ENCODE results near the gene NISCH. TPM values are rescaled to one million over a fixed set of nuclear protein-coding genes. Genes with fewer than 3 reads are reported as not detected.

The NISCH gene
- total and polyA plus RNA-seq, 9 donors: 47.2 to 91.9 (median 64.0) TPM

GRCh38 chr3:52481819-52482521, 26.6 kb downstream of the NISCH start:
- WGBS (ENCODE audit: insufficient coverage): 76% methylated on average over 22 of the region's 23 CpGs
- no peak for DNase-seq
- H3K27me3 ChIP-seq (ENCODE audit: control insufficient read depth, insufficient read depth, low read length): no peaks in the 10 kb centered on the region
- peaks cover 92% of the 10 kb centered on the region for H3K36me3 ChIP-seq (ENCODE audit: control insufficient read depth, insufficient read depth, low read length)
- no peak overlapping the region for H3K4me3 ChIP-seq (ENCODE audit: low read length)
- no peaks in the 10 kb centered on the region for H3K9me3 ChIP-seq (replicated peaks; ENCODE audit: control insufficient read depth, low read depth, low read length)
- no peak overlapping the region for H3K27ac ChIP-seq (ENCODE audit: low read length)
- H3K4me1 ChIP-seq (ENCODE audit: control insufficient read depth, insufficient read depth, low read length): no peaks in the 10 kb centered on the region

GRCh38 chr3:52483081-52483480, 27.7 kb downstream of the NISCH start:
- no peak overlapping the region for H3K4me3 ChIP-seq (ENCODE audit: low read length)
- no peak overlapping the region for H3K27ac ChIP-seq (ENCODE audit: low read length)
- WGBS (ENCODE audit: insufficient coverage): 86% methylated on average over 14 of the region's 14 CpGs
- peaks cover 92% of the 10 kb centered on the region for H3K36me3 ChIP-seq (ENCODE audit: control insufficient read depth, insufficient read depth, low read length)
- H3K27me3 ChIP-seq (ENCODE audit: control insufficient read depth, insufficient read depth, low read length): no peaks in the 10 kb centered on the region
- H3K9me3 ChIP-seq (replicated peaks; ENCODE audit: control insufficient read depth, low read depth, low read length): no peaks in the 10 kb centered on the region
- H3K4me1 ChIP-seq (ENCODE audit: control insufficient read depth, insufficient read depth, low read length): no peaks in the 10 kb centered on the region
- DNase-seq: no peak

- peak; percentile 54 for DNase-seq
- whole genome bisulfite sequencing (ENCODE audit: insufficient coverage): 54% methylated on average over 8 of the region's 13 CpGs
These were observed 28.4 kb downstream of the NISCH start for GRCh38 chr3:52483577-52484381.

GRCh38 chr3:52484680-52485461, 29.5 kb downstream of the NISCH start:
- no peak overlapping the region for H3K27ac ChIP-seq (ENCODE audit: low read length)
- H3K27me3 ChIP-seq (ENCODE audit: control insufficient read depth, insufficient read depth, low read length): no peaks in the 10 kb centered on the region
- H3K4me1 ChIP-seq (ENCODE audit: control insufficient read depth, insufficient read depth, low read length): peaks cover 1% of the 10 kb centered on the region
- no peaks in the 10 kb centered on the region for H3K9me3 ChIP-seq (replicated peaks; ENCODE audit: control insufficient read depth, low read depth, low read length)
- no peak overlapping the region for H3K4me3 ChIP-seq (ENCODE audit: low read length)
- DNase-seq: no peak
- peaks cover 91% of the 10 kb centered on the region for H3K36me3 ChIP-seq (ENCODE audit: control insufficient read depth, insufficient read depth, low read length)
- 61% methylated on average over 5 of the region's 10 CpGs for WGBS (ENCODE audit: insufficient coverage)

More at GRCh38 chr3:52483577-52484381, 28.4 kb downstream of the NISCH start:
- Histone ChIP-seq H3K4me1 (ENCODE audit: control insufficient read depth, insufficient read depth, low read length) (no peaks in the 10 kb centered on the region), H3K27ac (ENCODE audit: low read length) (peak overlapping the region; percentile 15), H3K27me3 (ENCODE audit: control insufficient read depth, insufficient read depth, low read length) (no peaks in the 10 kb centered on the region), H3K36me3 (ENCODE audit: control insufficient read depth, insufficient read depth, low read length) (peaks cover 91% of the 10 kb centered on the region), H3K4me3 (ENCODE audit: low read length) (no peak overlapping the region), H3K9me3 (replicated peaks; ENCODE audit: control insufficient read depth, low read depth, low read length) (no peaks in the 10 kb centered on the region)

DNA sequence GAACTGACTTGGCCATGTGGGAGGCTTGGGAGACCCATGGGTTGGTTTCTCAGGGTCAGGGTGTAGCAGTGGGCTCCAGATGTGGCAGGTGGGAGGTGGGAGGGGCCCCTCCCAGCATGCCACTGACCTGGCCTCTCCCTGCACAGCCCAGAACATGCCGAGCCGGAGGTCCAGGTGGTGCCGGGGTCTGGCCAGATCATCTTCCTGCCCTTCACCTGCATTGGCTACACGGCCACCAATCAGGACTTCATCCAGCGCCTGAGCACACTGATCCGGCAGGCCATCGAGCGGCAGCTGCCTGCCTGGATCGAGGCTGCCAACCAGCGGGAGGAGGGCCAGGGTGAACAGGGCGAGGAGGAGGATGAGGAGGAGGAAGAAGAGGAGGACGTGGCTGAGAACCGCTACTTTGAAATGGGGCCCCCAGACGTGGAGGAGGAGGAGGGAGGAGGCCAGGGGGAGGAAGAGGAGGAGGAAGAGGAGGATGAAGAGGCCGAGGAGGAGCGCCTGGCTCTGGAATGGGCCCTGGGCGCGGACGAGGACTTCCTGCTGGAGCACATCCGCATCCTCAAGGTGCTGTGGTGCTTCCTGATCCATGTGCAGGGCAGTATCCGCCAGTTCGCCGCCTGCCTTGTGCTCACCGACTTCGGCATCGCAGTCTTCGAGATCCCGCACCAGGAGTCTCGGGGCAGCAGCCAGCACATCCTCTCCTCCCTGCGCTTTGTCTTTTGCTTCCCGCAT, 31.8 kb downstream of the NISCH start:
- no peak for DNase-seq

GRCh38 chr3:52487788-52488691, 32.6 kb downstream of the NISCH start:
- no peak overlapping the region for H3K4me3 ChIP-seq (ENCODE audit: low read length)
- H3K27ac ChIP-seq (ENCODE audit: low read length): no peak overlapping the region
- no peaks in the 10 kb centered on the region for H3K27me3 ChIP-seq (ENCODE audit: control insufficient read depth, insufficient read depth, low read length)
- H3K4me1 ChIP-seq (ENCODE audit: control insufficient read depth, insufficient read depth, low read length): peaks cover 24% of the 10 kb centered on the region
- 93% methylated on average over 57 of the region's 59 CpGs for WGBS (ENCODE audit: insufficient coverage)
- H3K9me3 ChIP-seq (replicated peaks; ENCODE audit: control insufficient read depth, low read depth, low read length): no peaks in the 10 kb centered on the region
- no peak for DNase-seq
- peaks cover 91% of the 10 kb centered on the region for H3K36me3 ChIP-seq (ENCODE audit: control insufficient read depth, insufficient read depth, low read length)

More for the DNA sequence above, 31.8 kb downstream of the NISCH start:
- H3K27ac ChIP-seq (ENCODE audit: low read length): no peak overlapping the region
- H3K27me3 ChIP-seq (ENCODE audit: control insufficient read depth, insufficient read depth, low read length): no peaks in the 10 kb centered on the region
- peaks cover 22% of the 10 kb centered on the region for H3K4me1 ChIP-seq (ENCODE audit: control insufficient read depth, insufficient read depth, low read length)
- H3K4me3 ChIP-seq (ENCODE audit: low read length): no peak overlapping the region
- 89% methylated on average over 31 of the region's 31 CpGs for WGBS (ENCODE audit: insufficient coverage)
- H3K36me3 ChIP-seq (ENCODE audit: control insufficient read depth, insufficient read depth, low read length): peaks cover 91% of the 10 kb centered on the region
- no peaks in the 10 kb centered on the region for H3K9me3 ChIP-seq (replicated peaks; ENCODE audit: control insufficient read depth, low read depth, low read length)

- Histone ChIP-seq H3K4me3 (ENCODE audit: low read length) (no peak overlapping the region), H3K27ac (ENCODE audit: low read length) (no peak overlapping the region), H3K9me3 (replicated peaks; ENCODE audit: control insufficient read depth, low read depth, low read length) (no peaks in the 10 kb centered on the region), H3K36me3 (ENCODE audit: control insufficient read depth, insufficient read depth, low read length) (peaks cover 90% of the 10 kb centered on the region), H3K27me3 (ENCODE audit: control insufficient read depth, insufficient read depth, low read length) (no peaks in the 10 kb centered on the region), H3K4me1 (ENCODE audit: control insufficient read depth, insufficient read depth, low read length) (peaks cover 24% of the 10 kb centered on the region)
- WGBS (ENCODE audit: insufficient coverage): 87% methylated on average over 2 of the region's 3 CpGs
- DNase-seq: no peak
These were observed 33.3 kb downstream of the NISCH start for GRCh38 chr3:52488746-52489145.

DNA sequence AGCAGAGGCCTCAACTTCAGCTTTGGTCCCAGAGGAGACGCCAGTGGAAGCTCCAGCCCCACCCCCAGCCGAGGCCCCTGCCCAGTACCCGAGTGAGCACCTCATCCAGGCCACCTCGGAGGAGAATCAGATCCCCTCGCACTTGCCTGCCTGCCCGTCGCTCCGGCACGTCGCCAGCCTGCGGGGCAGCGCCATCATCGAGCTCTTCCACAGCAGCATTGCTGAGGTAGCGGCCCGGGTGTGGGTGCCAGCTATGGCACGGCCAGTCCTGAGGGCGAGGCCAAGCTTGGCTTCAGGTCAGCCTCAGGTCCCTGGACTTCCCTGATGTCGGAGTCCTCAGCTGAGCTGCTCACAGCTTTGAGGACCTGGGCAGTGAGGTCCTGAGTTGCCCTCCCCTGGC, 34.0 kb downstream of the NISCH start:
- Histone ChIP-seq H3K27ac (ENCODE audit: low read length) (no peak overlapping the region), H3K27me3 (ENCODE audit: control insufficient read depth, insufficient read depth, low read length) (no peaks in the 10 kb centered on the region), H3K4me3 (ENCODE audit: low read length) (no peak overlapping the region), H3K36me3 (ENCODE audit: control insufficient read depth, insufficient read depth, low read length) (peaks cover 88% of the 10 kb centered on the region), H3K9me3 (replicated peaks; ENCODE audit: control insufficient read depth, low read depth, low read length) (no peaks in the 10 kb centered on the region), H3K4me1 (ENCODE audit: control insufficient read depth, insufficient read depth, low read length) (peaks cover 29% of the 10 kb centered on the region)
- 86% methylated on average over 18 of the region's 18 CpGs for WGBS (ENCODE audit: insufficient coverage)
- DNase-seq: no peak

Data from muscle of leg (tissue), 11 donors.